Upper lobe of left lung (tissue), 6 donors: ENCODE measurements around the gene TOMM40. TPM values are rescaled to one million over a fixed set of nuclear protein-coding genes. Genes with fewer than 3 reads are reported as not detected.

Experiments used
- ATAC-seq, 2 donors: fragments of 200-7000 bp; cut with Tn5 transposase; one replicate each; pipeline ENCODE4 v1.9.1; 2022; ENCODE audit warnings: mild to moderate bottlenecking in 2 of 2, moderate library complexity in 2 of 2; ENCODE audit not compliant: low FRiP score in 2 of 2
- DNase-seq, 2 donors: peaks; one replicate each; pipeline ENCODE4 v3.0.0-alpha.2; 2019 to 2020
- H3K27ac ChIP-seq, 4 donors: fragments of 200-600 bp; sonication (generic); one replicate each; pipeline ENCODE4 v1.5.1; 2016 to 2019
- H3K27me3 ChIP-seq, 4 donors: fragments of 200-600 bp; sonication (generic); one replicate each; pipeline ENCODE4 v1.5.1; 2017 to 2019
- H3K36me3 ChIP-seq, 4 donors: fragments of 200-600 bp; sonication (generic); one replicate each; pipeline ENCODE4 v1.5.1; 2016 to 2019
- H3K4me1 ChIP-seq, 4 donors: fragments of 200-600 bp; sonication (generic); one replicate each; pipeline ENCODE4 v1.5.1; 2018 to 2019
- H3K4me3 ChIP-seq, 4 donors: fragments of 200-600 bp; sonication (generic); one replicate each; pipeline ENCODE4 v1.5.1; 2017 to 2019; ENCODE audit warnings: mild to moderate bottlenecking in 2 of 4, moderate library complexity in 1 of 4
- H3K9me3 ChIP-seq, 4 donors: fragments of 200-600 bp; sonication (generic); one replicate each; pipeline ENCODE4 v1.5.1; 2018 to 2019
- EP300 ChIP-seq, 4 donors: sonication (generic); formaldehyde crosslinking; IDR thresholded peaks; one replicate each; pipeline ENCODE4 v1.5.1; 2017; ENCODE audit warnings: antibody characterized with exemption in 4 of 4, control low read depth in 2 of 4
- POLR2A ChIP-seq, 4 donors: fragments of 450-650 bp; IDR thresholded peaks; one replicate each; pipeline ENCODE4 v1.5.1; 2016 to 2017; ENCODE audit warnings: antibody characterized with exemption in 4 of 4, mild to moderate bottlenecking in 2 of 4
- POLR2AphosphoS5 ChIP-seq, 2 donors: sonication (generic); formaldehyde crosslinking; IDR thresholded peaks; one replicate each; pipeline ENCODE4 v1.5.1; 2017; ENCODE audit warnings: antibody characterized with exemption in 2 of 2
- WGBS, 2 donors: methylation state at CpG; one replicate each; pipeline ENCODE4 v1.1.5; 2017 to 2018; 5-methylcytosine and 5-hydroxymethylcytosine counted together
- total RNA-seq, 6 donors: library from RNA; depleted of rRNA in 4 of 6; stranded (reverse); fragments of >200 nt in 4 of 6; gene quantifications; one replicate each; pipeline versions ENCODE4 v1.1.0 to v1.2.1, GENCODE V29; 2016 to 2021
- TF ChIP-seq, protein P1 (sequence below), 6 experiments: fragments of 450-650 bp in 4 of 6; fragments of 200-600 bp in 2 of 6; sonication (generic) in 2 of 6; IDR thresholded peaks; one replicate each; pipeline ENCODE4 v1.5.1; 2016 to 2019; ENCODE audit warnings: antibody characterized with exemption in 6 of 6
- donor health status: DM: no; HTN: no; CAD: no; lungs with moderate emphysema.
- donor health status: DM: no; HTN: yes; CAD: no; lungs with severe emphysema.

Gene TOMM40
- 10 to 100 TPM; 26.6 to 88.3 (median 58.1) TPM for total RNA-seq

DNA sequence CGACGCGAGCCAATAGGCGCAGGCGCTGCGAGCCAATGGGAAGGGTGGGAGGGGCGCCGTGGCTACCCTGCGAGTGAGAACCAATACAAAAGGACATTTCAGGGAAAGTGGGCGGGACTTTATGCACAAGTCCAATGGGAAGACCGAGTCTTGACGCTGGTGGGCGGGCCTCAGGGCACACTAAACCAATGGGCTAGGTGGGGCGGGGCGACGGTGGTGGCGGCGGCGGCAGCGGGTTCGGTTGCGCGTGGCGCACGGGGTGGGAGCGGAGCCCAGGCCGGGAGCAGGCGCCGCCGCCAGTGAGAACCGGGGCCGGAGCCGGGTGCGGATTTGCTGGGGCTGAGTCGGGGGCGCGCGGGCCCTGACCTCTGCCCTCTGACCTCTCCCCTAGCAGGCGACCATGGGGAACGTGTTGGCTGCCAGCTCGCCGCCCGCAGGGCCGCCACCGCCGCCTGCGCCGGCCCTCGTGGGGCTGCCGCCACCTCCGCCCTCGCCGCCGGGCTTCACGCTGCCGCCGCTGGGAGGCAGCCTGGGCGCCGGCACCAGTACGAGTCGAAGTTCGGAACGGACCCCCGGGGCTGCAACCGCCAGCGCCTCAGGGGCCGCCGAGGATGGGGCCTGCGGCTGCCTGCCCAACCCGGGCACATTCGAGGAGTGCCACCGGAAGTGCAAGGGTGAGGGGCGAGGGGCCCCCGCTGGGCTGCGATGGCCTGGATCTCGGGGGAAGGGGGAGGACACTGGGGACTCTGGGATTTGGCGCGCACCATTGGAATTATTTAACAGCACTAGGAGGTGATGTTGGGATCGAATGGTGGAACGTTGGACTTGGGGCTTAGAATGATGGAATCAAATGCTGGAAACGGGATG, at the start of gene TOMM40:
TOMM40 (plus strand) TSS at position 239 of the 867 bp plus-strand sequence; CDS start at position 401, 162 bp downstream.
- H3K27ac ChIP-seq: peak within 1 kb of the TSS; percentile 88 to 99 (median 94)
- H3K4me1 ChIP-seq: peaks cover 20 to 32% (median 21%) of the 10 kb centered on the region in 4 donors
- peaks cover 3 to 61% (median 50%) of the 10 kb centered on the region in 4 donors for H3K36me3 ChIP-seq
- H3K27me3 ChIP-seq: no peaks in the 10 kb centered on the region
- H3K4me3 ChIP-seq: peak within 1 kb of the TSS; percentile 81 to 100 (median 99)
- WGBS, 2 donors: 0 to 1% methylated on average over 31 to 38 of the region's 81 CpGs
- DNase-seq (no peak), ATAC-seq (no peak)
- TF ChIP-seq, protein P1, sequence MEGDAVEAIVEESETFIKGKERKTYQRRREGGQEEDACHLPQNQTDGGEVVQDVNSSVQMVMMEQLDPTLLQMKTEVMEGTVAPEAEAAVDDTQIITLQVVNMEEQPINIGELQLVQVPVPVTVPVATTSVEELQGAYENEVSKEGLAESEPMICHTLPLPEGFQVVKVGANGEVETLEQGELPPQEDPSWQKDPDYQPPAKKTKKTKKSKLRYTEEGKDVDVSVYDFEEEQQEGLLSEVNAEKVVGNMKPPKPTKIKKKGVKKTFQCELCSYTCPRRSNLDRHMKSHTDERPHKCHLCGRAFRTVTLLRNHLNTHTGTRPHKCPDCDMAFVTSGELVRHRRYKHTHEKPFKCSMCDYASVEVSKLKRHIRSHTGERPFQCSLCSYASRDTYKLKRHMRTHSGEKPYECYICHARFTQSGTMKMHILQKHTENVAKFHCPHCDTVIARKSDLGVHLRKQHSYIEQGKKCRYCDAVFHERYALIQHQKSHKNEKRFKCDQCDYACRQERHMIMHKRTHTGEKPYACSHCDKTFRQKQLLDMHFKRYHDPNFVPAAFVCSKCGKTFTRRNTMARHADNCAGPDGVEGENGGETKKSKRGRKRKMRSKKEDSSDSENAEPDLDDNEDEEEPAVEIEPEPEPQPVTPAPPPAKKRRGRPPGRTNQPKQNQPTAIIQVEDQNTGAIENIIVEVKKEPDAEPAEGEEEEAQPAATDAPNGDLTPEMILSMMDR (IDR thresholded peaks at IDR 0.05): peak in 3 of 6 experiments; percentile 14 to 63 (median 35)
- TF ChIP-seq POLR2A (IDR thresholded peaks at IDR 0.05) (peak in 2 of 4 donors; percentile 45 to 76), EP300 (IDR thresholded peaks at IDR 0.05) (no peak), POLR2AphosphoS5 (IDR thresholded peaks at IDR 0.05) (peak; percentile 5 to 8)
- H3K9me3 ChIP-seq: no peaks in the 10 kb centered on the region

DNA sequence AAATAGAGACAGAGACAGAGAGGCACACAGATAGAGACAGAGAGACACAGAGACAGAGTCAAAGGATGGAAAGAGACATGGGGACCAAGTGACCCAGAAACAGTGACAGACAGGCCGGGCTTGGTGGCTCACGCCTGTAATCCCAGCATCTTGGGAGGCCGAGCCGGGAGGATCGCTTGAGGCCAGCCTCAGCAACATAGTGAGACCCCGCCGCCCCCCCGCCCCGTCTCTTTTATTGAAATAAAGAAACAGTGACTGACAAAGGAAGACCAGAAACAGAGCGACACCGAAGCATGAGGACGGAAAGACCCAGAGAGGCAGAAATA, 45.8 kb upstream of the TOMM40 start:
- WGBS, 2 donors: 4 to 11% methylated on average over 12 of the region's 12 CpGs
- ATAC-seq (no peak), DNase-seq (no peak)

DNA sequence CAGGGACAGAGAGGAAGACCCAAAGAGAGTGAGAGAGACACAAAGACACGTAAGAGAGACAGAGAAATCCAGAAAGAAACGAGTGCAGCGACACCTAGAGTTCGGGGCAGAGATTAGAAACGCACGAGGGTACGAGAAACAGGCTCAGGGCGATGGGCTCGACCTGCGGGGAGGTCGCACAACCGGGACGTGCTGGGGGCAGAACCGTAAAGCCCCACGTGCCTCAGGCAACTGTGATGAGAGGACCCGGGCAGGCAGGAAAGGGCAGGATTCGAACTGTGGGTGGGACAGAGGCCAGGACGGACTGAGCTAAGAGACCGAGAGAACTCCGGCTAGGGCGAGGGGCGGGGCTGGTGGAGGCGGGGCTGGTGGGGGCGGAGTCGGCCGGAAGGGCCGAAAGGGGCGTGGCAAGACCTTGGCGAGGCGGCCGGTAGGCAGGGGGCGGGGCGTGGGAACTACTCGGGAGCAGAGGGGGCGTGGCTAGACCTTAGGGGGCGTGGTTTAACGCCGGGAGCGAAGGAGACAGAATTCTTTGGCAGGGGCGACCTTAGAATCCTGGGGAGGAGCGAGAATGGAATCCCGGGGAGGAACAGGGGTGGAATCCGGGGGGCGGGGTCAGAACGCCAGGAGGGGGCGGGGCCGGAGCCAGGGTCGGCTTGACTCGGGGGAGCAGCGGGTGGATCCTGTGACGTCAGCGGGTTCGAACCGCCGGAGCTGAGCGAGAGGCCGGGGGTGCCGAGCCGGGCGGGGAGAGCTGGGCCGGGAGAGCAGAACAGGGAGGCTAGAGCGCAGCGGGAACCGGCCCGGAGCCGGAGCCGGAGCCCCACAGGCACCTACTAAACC, 45.2 kb upstream of the TOMM40 start, which contains the start of gene NECTIN2:
NECTIN2 (plus strand) TSS at position 686 of the 843 bp plus-strand sequence. CDS start 229 bp downstream, outside the sequence.
- peaks cover 35 to 63% (median 43%) of the 10 kb centered on the region in 4 donors for H3K4me1 ChIP-seq
- H3K4me3 ChIP-seq: peak within 1 kb of the TSS; percentile 86 to 89 (median 88)
- DNase-seq (peak; percentile 98 to 99), ATAC-seq (peak; percentile 93 to 97)
- peak; percentile 89 to 94 for TF ChIP-seq POLR2AphosphoS5 (IDR thresholded peaks at IDR 0.05)
- no peak for TF ChIP-seq EP300 (IDR thresholded peaks at IDR 0.05)
- TF ChIP-seq, protein P1 (IDR thresholded peaks at IDR 0.05): peak; percentile 58 to 90 (median 80)
- peak; percentile 13 to 94 (median 90) for TF ChIP-seq POLR2A (IDR thresholded peaks at IDR 0.05)
- H3K27me3 ChIP-seq: no peaks in the 10 kb centered on the region
- no peaks in the 10 kb centered on the region for H3K36me3 ChIP-seq
- peak within 1 kb of the TSS; percentile 96 to 100 (median 98) for H3K27ac ChIP-seq
- H3K9me3 ChIP-seq: no peaks in the 10 kb centered on the region
- WGBS, 2 donors: 0% methylated on average over 41 to 42 of the region's 67 CpGs

More for the DNA sequence above, 45.8 kb upstream of the TOMM40 start:
- TF ChIP-seq POLR2A (IDR thresholded peaks at IDR 0.05) (no peak), POLR2AphosphoS5 (IDR thresholded peaks at IDR 0.05) (no peak), EP300 (IDR thresholded peaks at IDR 0.05) (no peak)
- TF ChIP-seq, protein P1 (IDR thresholded peaks at IDR 0.05): no peak
- peaks cover 30 to 57% (median 39%) of the 10 kb centered on the region in 4 donors for H3K4me1 ChIP-seq
- H3K36me3 ChIP-seq: no peaks in the 10 kb centered on the region
- no peaks in the 10 kb centered on the region for H3K27me3 ChIP-seq
- peak overlapping the region in 3 of 4 donors; percentile 86 to 88 (median 87) for H3K4me3 ChIP-seq
- H3K9me3 ChIP-seq: no peaks in the 10 kb centered on the region
- peak overlapping the region; percentile 89 to 100 (median 97) for H3K27ac ChIP-seq

DNA sequence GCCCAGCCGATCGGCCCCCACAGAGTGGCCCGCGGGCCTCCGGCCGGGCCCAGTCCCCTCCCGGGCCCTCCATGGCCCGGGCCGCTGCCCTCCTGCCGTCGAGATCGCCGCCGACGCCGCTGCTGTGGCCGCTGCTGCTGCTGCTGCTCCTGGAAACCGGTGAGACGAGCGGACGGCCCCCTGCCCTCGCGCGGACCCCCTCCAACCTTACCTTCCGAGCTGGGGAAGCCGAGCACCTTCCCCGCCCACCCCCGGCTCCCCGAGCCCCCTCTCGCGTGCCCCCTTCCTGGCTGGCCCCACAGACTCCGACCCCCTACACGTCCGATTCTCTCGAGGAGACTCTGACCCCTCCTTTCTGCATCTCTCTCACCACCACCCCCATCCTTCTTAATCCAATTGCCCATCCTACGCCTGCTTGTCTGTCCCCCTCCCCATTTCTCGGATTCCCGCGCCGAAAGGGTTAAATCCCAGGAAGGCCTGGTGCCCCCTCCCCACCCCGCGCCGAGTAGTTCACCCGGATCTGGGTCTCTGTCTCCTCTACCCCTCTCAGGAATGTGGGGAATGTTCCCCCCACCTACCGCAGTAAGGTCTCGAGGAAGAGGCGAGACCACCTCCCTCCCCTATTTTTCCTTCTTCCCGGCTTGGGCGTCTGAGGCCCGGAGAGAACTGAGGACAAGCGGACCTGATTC, 44.5 kb upstream of the TOMM40 start:
- WGBS, 2 donors: 0 to 1% methylated on average over 18 of the region's 51 CpGs
- no peaks in the 10 kb centered on the region for H3K9me3 ChIP-seq
- ATAC-seq: no peak
- H3K36me3 ChIP-seq: no peaks in the 10 kb centered on the region
- no peak for DNase-seq
- H3K4me1 ChIP-seq: peaks cover 36 to 64% (median 45%) of the 10 kb centered on the region in 4 donors
- H3K27me3 ChIP-seq: no peaks in the 10 kb centered on the region
- peak overlapping the region; percentile 86 to 89 (median 88) for H3K4me3 ChIP-seq
- no peak for TF ChIP-seq POLR2A (IDR thresholded peaks at IDR 0.05)
- TF ChIP-seq EP300 (IDR thresholded peaks at IDR 0.05): no peak
- no peak for TF ChIP-seq POLR2AphosphoS5 (IDR thresholded peaks at IDR 0.05)
- TF ChIP-seq, protein P1 (IDR thresholded peaks at IDR 0.05): no peak
- peak overlapping the region; percentile 96 to 100 (median 98) for H3K27ac ChIP-seq
